CD4-positive, alpha-beta T cell treated with Interleukin-12 subunit alpha and Interleukin-12 subunit beta, for 1 hour (primary cell): ENCODE results near the gene SDC1.

Experiments used
- DNase-seq: peaks from one replicate; pipeline ENCODE4 v3.0.0-alpha.2; 2020

SDC1 gene

DNA sequence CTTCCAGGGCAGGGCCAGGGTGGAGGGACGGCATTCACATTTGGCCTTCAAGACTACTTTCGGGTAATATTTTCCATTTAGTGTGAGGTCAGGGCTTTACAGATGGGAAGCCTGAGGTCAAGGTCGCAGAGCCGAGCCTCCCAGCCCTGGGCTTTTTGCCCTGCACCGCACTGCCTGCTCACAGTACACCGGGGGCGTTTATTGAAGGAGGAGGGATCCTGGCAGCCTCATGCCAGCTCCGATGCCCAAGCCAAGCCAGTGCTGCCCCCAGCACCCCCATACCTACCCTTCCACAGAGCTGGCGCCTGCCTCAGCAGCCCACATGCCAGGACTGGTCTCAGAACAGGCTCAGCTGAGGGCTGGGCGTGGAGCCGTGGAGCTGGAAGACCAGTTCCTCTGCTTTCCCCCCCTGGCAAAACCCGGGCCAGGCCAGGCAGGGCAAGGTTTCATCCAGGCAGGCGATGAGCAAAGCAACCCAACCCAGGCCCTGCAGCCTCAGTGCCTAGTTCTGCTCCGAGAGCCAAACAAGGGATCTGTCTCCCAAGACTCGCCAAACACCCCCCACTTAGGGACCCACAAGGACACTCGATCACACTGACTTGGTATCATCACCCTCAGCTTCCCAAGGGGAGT, 11.9 kb downstream of the SDC1 start:
- no peak for DNase-seq

- DNase-seq = no peak
Observed at GRCh38 chr2:20212459-20212870, 12.5 kb downstream of the SDC1 start.

GRCh38 chr2:20211860-20212458, 13.0 kb downstream of the SDC1 start:
- no peak for DNase-seq

- no peak for DNase-seq
Observed at GRCh38 chr2:20211420-20211819, 13.5 kb downstream of the SDC1 start.

DNA sequence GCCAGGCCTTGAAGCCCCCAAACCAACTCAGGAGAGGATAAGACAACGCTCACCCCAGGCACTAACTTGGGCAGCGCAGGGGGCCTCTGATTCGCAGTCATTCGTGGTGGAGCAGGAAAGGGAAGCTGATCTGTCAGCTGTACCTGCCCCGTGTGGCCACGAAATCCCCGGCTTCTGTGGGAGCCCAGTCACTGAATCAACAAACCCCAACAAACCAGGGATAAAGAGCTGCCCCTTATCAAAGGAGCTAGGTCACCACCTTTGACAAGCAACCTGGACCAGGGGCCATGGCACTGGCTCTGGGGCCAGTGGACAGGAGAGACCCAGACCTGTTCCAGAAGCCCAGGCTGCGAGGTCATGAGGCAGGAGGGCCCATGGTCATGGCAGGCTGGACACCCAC, 14.5 kb downstream of the SDC1 start:
- no peak for DNase-seq

- DNase-seq = no peak
Observed at GRCh38 chr2:20209373-20210109, 15.4 kb downstream of the SDC1 start.

GRCh38 chr2:20208476-20208859, 16.5 kb downstream of the SDC1 start:
- DNase-seq = no peak

GRCh38 chr2:20207051-20207450, 17.9 kb downstream of the SDC1 start:
- no peak for DNase-seq

GRCh38 chr2:20205915-20206524, 18.9 kb downstream of the SDC1 start:
- no peak for DNase-seq

- DNase-seq = no peak
Observed at GRCh38 chr2:20205069-20205468, 19.9 kb downstream of the SDC1 start.

GRCh38 chr2:20203521-20204225, 21.3 kb downstream of the SDC1 start:
- no peak for DNase-seq

DNA sequence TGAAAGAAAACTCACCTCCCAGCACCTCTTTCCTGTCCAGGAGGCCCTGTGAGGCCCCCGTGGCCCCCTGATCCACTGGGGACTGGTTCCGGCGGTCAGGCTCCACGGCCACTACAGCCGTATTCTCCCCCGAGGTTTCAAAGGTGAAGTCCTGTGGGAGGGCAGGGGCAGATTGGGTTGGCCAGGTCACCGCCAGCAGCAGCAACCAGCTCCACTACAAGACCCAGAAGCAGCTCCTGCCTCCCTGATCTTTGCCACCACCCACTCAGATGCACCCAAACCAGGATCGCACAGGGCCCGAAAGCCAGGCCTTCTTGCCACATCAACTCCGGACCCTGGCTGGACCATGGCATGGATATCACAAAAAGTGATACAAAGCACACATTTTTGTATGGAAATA, 21.9 kb downstream of the SDC1 start:
- DNase-seq = no peak

GRCh38 chr2:20201671-20202070, 23.3 kb downstream of the SDC1 start:
- DNase-seq = no peak

DNA sequence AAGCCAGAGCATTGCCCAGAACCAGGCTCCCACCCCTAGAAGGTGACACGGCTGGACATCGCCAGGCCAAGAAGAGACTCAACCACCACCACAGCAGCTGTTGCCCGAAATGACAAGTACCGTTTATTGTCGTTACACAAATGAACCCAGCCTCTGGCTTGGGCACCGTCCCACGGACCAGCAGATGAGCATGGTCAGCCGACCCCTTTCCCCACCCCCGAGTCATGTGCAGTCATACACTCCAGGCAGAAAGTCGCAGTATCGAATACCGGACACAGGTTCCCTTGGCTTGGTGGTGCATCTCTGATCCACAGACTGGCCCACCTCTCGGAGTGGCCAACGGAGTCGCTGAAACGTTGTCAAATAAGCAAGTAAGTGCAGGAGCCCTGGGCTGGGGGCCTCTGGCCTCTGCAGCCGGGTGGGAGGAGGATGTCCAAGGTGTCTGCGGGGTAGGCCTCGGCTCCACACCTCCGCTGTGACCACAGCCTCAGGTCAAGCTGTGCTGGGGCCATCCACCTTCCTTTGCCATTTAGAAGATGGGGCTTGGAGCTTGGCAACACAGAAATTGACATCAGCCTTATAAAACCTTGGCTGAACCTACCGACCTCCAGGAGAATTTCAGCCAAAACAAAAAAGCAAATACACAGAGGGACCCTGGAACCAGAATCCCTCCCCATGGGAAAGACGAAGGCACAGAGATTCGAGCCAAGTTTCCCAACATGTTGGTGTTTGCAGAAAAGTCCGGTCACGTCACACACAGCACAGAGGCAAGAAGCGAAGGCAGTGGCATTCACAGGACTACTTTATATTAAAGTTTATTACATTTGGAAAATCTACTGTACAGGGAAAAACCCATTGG, 24.0 kb downstream of the SDC1 start:
- DNase-seq = no peak

- no peak for DNase-seq
Observed at GRCh38 chr2:20199633-20200270, 25.2 kb downstream of the SDC1 start.

GRCh38 chr2:20198796-20199632, 25.9 kb downstream of the SDC1 start:
- no peak for DNase-seq

DNA sequence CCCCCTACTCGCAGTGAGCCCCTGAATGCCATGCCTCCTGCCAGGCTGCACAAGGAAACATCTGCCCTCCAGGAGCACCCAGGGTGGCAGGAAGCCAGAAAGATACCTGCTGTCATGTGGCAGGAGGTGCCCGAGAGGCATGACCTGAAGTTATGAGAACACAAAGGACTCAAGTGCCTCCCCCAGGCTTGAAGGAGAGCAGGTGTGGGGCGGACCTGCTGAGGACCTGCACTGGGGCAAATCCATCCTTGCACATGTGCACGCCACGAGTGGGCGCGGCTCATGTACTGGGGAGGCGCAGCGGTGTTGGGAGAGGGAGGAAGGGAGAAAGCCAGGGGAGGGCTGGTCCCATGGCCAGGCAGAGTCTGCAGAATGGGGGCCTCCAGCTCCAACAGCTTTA, 26.9 kb downstream of the SDC1 start:
- no peak for DNase-seq

- no peak for DNase-seq
Observed at GRCh38 chr2:20197192-20197591, 27.7 kb downstream of the SDC1 start.

GRCh38 chr2:20196657-20197161, 28.2 kb downstream of the SDC1 start:
- no peak for DNase-seq

DNA sequence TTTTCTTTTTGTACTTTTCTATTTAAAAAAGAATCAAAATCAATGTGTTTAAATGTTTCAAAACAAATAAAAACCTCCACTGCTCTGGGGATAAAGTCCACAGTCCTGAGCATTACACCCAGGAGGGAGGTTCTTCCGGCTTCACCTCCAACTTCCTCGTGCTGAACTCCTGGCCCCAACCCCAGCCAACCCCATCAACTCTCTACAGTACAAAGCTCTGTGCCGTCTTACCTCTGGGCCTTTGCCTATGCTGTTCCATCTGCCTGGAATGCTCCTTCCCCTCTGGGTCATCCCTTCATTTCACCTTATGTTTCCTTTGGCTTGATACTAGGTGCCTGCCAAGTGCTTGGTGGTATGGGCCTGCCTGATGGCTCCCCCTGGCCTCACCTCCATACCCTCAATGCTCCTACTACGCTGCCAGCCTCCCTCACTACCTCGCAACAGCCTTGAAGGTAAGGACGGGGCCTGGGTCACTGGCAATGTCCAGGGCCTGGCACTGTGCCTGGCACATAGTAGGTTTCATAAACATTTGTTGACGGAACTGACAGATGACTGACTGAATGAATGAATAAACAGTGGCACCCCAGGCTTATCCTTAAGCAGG, 28.8 kb downstream of the SDC1 start:
- DNase-seq = no peak
